GM12878 (cell line): ENCODE results near the gene ARHGEF33.

Source experiments
- EP300 ChIP-seq, 2 experiments: fragments of 150-350 bp in 1 of 2; IDR thresholded peaks; 2 replicates each; pipeline ENCODE4 v1.6.1; 2011 to 2012; ENCODE audit warnings: low read depth in 2 of 2, low read length in 2 of 2, borderline replicate concordance in 1 of 2, improper control_type of control experiment in 1 of 2, inconsistent platforms in 1 of 2; ENCODE audit not compliant: control insufficient read depth in 1 of 2
- HDAC2 ChIP-seq: fragments of 200-600 bp; sonication (generic); IDR thresholded peaks from 2 replicates; pipeline ENCODE4 v1.6.1; 2017
- HDAC6 ChIP-seq: fragments of 200-600 bp; sonication (generic); IDR thresholded peaks from one replicate; pipeline ENCODE4 v1.8.0; 2017; ENCODE audit warnings: antibody characterized with exemption; ENCODE audit not compliant: unreplicated experiment
- KDM1A ChIP-seq: fragments of 200-600 bp; sonication (generic); IDR thresholded peaks from 2 replicates; pipeline ENCODE4 v1.6.1; 2016; ENCODE audit warnings: borderline replicate concordance
- MYC ChIP-seq: IDR thresholded peaks from 2 replicates; pipeline ENCODE4 v1.6.1; 2011; ENCODE audit warnings: mild to moderate bottlenecking, low read length, moderate library complexity, inconsistent platforms; ENCODE audit not compliant: insufficient read depth, insufficient replicate concordance, insufficient read length, severe bottlenecking
- POLR2A ChIP-seq: IDR thresholded peaks from 2 replicates; pipeline ENCODE4 v1.6.1; 2011; ENCODE audit warnings: low read depth, mild to moderate bottlenecking, low read length
- RBBP5 ChIP-seq: fragments of 200-600 bp; sonication (generic); conservative IDR thresholded peaks from 2 replicates; pipeline ENCODE4 v1.6.1; 2016
- SIN3A ChIP-seq: IDR thresholded peaks from 2 replicates; pipeline ENCODE4 v1.6.1; 2012; ENCODE audit warnings: low read depth, low read length, improper control_type of control experiment
- TF ChIP-seq, protein P1 (sequence below): IDR thresholded peaks from 2 replicates; pipeline ENCODE4 v1.6.1; 2012; ENCODE audit warnings: improper control_type of control experiment, low read depth, low read length; ENCODE audit not compliant: insufficient replicate concordance
- TF ChIP-seq, protein P2 (sequence below), 3 experiments: IDR thresholded peaks in 2 of 3; conservative IDR thresholded peaks in 1 of 3; 2 replicates each; pipeline ENCODE4 v1.5.1; 2011; ENCODE audit warnings: low read depth in 3 of 3, low read length in 3 of 3, mild to moderate bottlenecking in 3 of 3, control low read depth in 2 of 3, moderate library complexity in 2 of 3, inconsistent platforms in 1 of 3, mixed read lengths in 1 of 3; ENCODE audit not compliant: control insufficient read depth in 2 of 3, insufficient read depth in 1 of 3; ENCODE audit errors: extremely low read depth in 1 of 3
- TF ChIP-seq, protein P3 (sequence below): fragments of 150-350 bp; IDR thresholded peaks from 2 replicates; pipeline ENCODE4 v1.6.1; 2016; ENCODE audit warnings: low read depth, low read length
- TF ChIP-seq, protein P4 (sequence below): IDR thresholded peaks from 2 replicates; pipeline ENCODE4 v1.6.1; 2012; ENCODE audit warnings: low read depth, low read length, improper control_type of control experiment
- TF ChIP-seq, protein P5 (sequence below): fragments of 450-650 bp; IDR thresholded peaks from 2 replicates; pipeline ENCODE4 v1.6.1; 2016; ENCODE audit warnings: mild to moderate bottlenecking

DNA sequence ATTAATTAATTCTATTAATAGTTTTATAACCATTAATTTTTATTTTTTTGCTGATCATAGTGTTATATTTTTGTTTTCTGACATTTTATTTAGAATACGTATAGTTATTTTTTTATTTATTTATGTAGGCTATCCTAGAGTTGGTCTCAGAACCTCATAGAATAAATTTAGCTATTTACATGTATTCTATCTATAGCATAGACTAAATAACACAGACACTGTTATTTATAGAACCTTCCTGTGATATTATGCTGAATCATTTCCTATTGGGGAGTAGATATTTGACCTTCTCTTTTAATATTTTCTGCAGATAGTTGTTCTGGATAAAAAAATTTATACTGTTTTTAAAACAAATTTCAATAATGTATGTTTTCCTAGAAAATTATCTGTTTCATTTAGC lies 20.2 kb downstream of the ARHGEF33 start:
- TF ChIP-seq, protein P1, sequence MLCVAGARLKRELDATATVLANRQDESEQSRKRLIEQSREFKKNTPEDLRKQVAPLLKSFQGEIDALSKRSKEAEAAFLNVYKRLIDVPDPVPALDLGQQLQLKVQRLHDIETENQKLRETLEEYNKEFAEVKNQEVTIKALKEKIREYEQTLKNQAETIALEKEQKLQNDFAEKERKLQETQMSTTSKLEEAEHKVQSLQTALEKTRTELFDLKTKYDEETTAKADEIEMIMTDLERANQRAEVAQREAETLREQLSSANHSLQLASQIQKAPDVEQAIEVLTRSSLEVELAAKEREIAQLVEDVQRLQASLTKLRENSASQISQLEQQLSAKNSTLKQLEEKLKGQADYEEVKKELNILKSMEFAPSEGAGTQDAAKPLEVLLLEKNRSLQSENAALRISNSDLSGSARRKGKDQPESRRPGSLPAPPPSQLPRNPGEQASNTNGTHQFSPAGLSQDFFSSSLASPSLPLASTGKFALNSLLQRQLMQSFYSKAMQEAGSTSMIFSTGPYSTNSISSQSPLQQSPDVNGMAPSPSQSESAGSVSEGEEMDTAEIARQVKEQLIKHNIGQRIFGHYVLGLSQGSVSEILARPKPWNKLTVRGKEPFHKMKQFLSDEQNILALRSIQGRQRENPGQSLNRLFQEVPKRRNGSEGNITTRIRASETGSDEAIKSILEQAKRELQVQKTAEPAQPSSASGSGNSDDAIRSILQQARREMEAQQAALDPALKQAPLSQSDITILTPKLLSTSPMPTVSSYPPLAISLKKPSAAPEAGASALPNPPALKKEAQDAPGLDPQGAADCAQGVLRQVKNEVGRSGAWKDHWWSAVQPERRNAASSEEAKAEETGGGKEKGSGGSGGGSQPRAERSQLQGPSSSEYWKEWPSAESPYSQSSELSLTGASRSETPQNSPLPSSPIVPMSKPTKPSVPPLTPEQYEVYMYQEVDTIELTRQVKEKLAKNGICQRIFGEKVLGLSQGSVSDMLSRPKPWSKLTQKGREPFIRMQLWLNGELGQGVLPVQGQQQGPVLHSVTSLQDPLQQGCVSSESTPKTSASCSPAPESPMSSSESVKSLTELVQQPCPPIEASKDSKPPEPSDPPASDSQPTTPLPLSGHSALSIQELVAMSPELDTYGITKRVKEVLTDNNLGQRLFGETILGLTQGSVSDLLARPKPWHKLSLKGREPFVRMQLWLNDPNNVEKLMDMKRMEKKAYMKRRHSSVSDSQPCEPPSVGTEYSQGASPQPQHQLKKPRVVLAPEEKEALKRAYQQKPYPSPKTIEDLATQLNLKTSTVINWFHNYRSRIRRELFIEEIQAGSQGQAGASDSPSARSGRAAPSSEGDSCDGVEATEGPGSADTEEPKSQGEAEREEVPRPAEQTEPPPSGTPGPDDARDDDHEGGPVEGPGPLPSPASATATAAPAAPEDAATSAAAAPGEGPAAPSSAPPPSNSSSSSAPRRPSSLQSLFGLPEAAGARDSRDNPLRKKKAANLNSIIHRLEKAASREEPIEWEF = no peak
- TF ChIP-seq KDM1A = no peak
- TF ChIP-seq, protein P2, sequence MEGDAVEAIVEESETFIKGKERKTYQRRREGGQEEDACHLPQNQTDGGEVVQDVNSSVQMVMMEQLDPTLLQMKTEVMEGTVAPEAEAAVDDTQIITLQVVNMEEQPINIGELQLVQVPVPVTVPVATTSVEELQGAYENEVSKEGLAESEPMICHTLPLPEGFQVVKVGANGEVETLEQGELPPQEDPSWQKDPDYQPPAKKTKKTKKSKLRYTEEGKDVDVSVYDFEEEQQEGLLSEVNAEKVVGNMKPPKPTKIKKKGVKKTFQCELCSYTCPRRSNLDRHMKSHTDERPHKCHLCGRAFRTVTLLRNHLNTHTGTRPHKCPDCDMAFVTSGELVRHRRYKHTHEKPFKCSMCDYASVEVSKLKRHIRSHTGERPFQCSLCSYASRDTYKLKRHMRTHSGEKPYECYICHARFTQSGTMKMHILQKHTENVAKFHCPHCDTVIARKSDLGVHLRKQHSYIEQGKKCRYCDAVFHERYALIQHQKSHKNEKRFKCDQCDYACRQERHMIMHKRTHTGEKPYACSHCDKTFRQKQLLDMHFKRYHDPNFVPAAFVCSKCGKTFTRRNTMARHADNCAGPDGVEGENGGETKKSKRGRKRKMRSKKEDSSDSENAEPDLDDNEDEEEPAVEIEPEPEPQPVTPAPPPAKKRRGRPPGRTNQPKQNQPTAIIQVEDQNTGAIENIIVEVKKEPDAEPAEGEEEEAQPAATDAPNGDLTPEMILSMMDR (IDR thresholded peaks at IDR 0.05 in 2 of 3, conservative IDR thresholded peaks at IDR 0.05 in 1 of 3; ENCODE audit: control insufficient read depth in 2 of 3, extremely low read depth in 1 of 3, insufficient read depth in 1 of 3, low read depth in 3 of 3, low read length in 3 of 3) = no peak
- no peak for TF ChIP-seq HDAC2
- no peak for TF ChIP-seq EP300 (IDR thresholded peaks at IDR 0.05; ENCODE audit: borderline replicate concordance in 1 of 2, control insufficient read depth in 1 of 2, low read depth in 2 of 2, low read length in 2 of 2)
- no peak for TF ChIP-seq RBBP5
- TF ChIP-seq, protein P3, sequence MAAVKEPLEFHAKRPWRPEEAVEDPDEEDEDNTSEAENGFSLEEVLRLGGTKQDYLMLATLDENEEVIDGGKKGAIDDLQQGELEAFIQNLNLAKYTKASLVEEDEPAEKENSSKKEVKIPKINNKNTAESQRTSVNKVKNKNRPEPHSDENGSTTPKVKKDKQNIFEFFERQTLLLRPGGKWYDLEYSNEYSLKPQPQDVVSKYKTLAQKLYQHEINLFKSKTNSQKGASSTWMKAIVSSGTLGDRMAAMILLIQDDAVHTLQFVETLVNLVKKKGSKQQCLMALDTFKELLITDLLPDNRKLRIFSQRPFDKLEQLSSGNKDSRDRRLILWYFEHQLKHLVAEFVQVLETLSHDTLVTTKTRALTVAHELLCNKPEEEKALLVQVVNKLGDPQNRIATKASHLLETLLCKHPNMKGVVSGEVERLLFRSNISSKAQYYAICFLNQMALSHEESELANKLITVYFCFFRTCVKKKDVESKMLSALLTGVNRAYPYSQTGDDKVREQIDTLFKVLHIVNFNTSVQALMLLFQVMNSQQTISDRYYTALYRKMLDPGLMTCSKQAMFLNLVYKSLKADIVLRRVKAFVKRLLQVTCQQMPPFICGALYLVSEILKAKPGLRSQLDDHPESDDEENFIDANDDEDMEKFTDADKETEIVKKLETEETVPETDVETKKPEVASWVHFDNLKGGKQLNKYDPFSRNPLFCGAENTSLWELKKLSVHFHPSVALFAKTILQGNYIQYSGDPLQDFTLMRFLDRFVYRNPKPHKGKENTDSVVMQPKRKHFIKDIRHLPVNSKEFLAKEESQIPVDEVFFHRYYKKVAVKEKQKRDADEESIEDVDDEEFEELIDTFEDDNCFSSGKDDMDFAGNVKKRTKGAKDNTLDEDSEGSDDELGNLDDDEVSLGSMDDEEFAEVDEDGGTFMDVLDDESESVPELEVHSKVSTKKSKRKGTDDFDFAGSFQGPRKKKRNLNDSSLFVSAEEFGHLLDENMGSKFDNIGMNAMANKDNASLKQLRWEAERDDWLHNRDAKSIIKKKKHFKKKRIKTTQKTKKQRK = no peak
- TF ChIP-seq MYC = no peak
- TF ChIP-seq, protein P4, sequence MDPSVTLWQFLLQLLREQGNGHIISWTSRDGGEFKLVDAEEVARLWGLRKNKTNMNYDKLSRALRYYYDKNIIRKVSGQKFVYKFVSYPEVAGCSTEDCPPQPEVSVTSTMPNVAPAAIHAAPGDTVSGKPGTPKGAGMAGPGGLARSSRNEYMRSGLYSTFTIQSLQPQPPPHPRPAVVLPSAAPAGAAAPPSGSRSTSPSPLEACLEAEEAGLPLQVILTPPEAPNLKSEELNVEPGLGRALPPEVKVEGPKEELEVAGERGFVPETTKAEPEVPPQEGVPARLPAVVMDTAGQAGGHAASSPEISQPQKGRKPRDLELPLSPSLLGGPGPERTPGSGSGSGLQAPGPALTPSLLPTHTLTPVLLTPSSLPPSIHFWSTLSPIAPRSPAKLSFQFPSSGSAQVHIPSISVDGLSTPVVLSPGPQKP = no peak
- no peak for TF ChIP-seq HDAC6
- no peak for TF ChIP-seq POLR2A
- TF ChIP-seq SIN3A = no peak
- TF ChIP-seq, protein P5, sequence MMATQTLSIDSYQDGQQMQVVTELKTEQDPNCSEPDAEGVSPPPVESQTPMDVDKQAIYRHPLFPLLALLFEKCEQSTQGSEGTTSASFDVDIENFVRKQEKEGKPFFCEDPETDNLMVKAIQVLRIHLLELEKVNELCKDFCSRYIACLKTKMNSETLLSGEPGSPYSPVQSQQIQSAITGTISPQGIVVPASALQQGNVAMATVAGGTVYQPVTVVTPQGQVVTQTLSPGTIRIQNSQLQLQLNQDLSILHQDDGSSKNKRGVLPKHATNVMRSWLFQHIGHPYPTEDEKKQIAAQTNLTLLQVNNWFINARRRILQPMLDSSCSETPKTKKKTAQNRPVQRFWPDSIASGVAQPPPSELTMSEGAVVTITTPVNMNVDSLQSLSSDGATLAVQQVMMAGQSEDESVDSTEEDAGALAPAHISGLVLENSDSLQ = no peak
